ENCODE measurements around the gene ELMOD1.

ELMOD1 gene

DNA sequence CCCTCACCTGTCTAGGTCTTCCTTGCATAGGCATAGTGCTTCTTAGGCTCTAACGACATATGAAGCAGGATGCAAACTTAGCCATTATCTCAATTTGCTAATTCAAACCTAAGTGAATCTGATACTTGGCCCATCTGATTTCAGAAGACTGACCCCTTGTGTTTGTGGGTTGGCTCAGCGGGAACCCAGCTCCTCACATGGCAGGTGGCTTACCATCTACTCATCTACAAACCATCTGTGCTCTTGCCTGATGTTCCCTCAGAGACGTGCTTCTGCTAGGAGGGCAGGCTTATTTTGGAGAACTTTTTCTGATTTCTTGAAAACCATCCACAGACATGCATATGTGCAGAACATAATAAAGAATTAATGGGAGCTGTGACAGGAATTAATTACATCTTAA is 15.2 kb downstream of the ELMOD1 start:
- Histone ChIP-seq H3K27ac (ENCODE audit: low read length) (no peak overlapping the region), H3K9me3 (ENCODE audit: control insufficient read depth in 2 of 2, low read length in 2 of 2) (no peaks in the 10 kb centered on the region), H3K27me3 (ENCODE audit: control insufficient read depth in 1 of 2, insufficient read depth in 2 of 2, low read length in 2 of 2) (peaks cover 15 to 16% of the 10 kb centered on the region in 2 donors), H3K4me1 (ENCODE audit: control insufficient read depth, insufficient read depth, low read length) (no peaks in the 10 kb centered on the region), H3K36me3 (ENCODE audit: control insufficient read depth in 2 of 2, insufficient read depth in 2 of 2, low read length in 2 of 2) (no peaks in the 10 kb centered on the region), H3K9ac (ENCODE audit: low read length in 2 of 2) (no peak overlapping the region), H3K4me3 (ENCODE audit: low read length in 2 of 2) (no peak overlapping the region)

DNA sequence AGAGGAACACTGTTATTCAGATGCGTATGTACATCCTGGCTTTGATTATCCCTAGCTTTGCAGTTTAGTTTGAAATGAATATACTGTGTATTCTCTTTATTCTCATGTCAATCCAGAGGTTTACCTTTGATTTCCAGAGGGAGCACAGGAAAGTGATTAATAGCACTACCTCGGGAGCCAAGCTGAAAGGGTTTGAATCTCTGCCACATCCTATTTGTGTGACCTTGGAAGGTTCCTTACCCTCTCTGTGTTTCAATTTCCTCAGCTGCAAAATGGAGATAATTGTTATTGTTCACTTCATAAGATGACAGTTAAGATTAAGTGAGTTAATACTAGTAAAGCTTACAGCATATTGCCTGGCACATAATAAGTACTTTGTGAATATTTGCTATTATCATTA is 17.9 kb downstream of the ELMOD1 start:
- no peaks in the 10 kb centered on the region for H3K4me1 ChIP-seq (ENCODE audit: control insufficient read depth, insufficient read depth, low read length)
- peaks cover 9 to 13% of the 10 kb centered on the region in 2 donors for H3K27me3 ChIP-seq (ENCODE audit: control insufficient read depth in 1 of 2, insufficient read depth in 2 of 2, low read length in 2 of 2)
- H3K36me3 ChIP-seq (ENCODE audit: control insufficient read depth in 2 of 2, insufficient read depth in 2 of 2, low read length in 2 of 2): no peaks in the 10 kb centered on the region
- no peaks in the 10 kb centered on the region for H3K9me3 ChIP-seq (ENCODE audit: control insufficient read depth in 2 of 2, low read length in 2 of 2)
- no peak overlapping the region for H3K27ac ChIP-seq (ENCODE audit: low read length)
- H3K9ac ChIP-seq (ENCODE audit: low read length in 2 of 2): no peak overlapping the region
- H3K4me3 ChIP-seq (ENCODE audit: low read length in 2 of 2): no peak overlapping the region

- Histone ChIP-seq H3K27me3 (ENCODE audit: control insufficient read depth in 1 of 2, insufficient read depth in 2 of 2, low read length in 2 of 2) (peaks cover 4 to 9% of the 10 kb centered on the region in 2 donors), H3K4me1 (ENCODE audit: control insufficient read depth, insufficient read depth, low read length) (no peaks in the 10 kb centered on the region), H3K4me3 (ENCODE audit: low read length in 2 of 2) (no peak overlapping the region), H3K9me3 (ENCODE audit: control insufficient read depth in 2 of 2, low read length in 2 of 2) (no peaks in the 10 kb centered on the region), H3K9ac (ENCODE audit: low read length in 2 of 2) (no peak overlapping the region), H3K36me3 (ENCODE audit: control insufficient read depth in 2 of 2, insufficient read depth in 2 of 2, low read length in 2 of 2) (no peaks in the 10 kb centered on the region), H3K27ac (ENCODE audit: low read length) (no peak overlapping the region)
These were observed 18.7 kb downstream of the ELMOD1 start for GRCh38 chr11:107609400-107610218.

DNA sequence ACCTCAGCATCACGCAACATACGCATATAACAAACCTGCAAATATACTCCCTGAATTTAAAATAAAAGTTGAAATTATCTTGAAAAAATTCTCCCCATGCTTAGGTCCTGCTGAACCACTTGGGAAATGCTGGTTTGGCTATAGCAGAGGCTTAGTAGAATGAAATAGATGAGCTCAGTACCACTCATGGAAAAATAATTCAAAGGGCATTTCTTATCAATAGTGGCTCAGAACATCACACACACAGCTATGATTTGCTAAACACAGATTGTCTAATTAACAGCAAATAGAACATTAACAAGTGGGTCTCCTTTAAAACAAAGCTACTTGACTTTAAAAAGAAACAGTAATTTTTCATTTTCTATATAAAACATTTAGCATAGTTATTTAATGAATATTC is 21.5 kb downstream of the ELMOD1 start:
- no peak overlapping the region for H3K27ac ChIP-seq (ENCODE audit: low read length)
- H3K4me1 ChIP-seq (ENCODE audit: control insufficient read depth, insufficient read depth, low read length): no peaks in the 10 kb centered on the region
- H3K4me3 ChIP-seq (ENCODE audit: low read length in 2 of 2): no peak overlapping the region
- no peaks in the 10 kb centered on the region for H3K9me3 ChIP-seq (ENCODE audit: control insufficient read depth in 2 of 2, low read length in 2 of 2)
- peaks cover 3 to 4% of the 10 kb centered on the region in 2 donors for H3K27me3 ChIP-seq (ENCODE audit: control insufficient read depth in 1 of 2, insufficient read depth in 2 of 2, low read length in 2 of 2)
- no peak overlapping the region for H3K9ac ChIP-seq (ENCODE audit: low read length in 2 of 2)
- no peaks in the 10 kb centered on the region for H3K36me3 ChIP-seq (ENCODE audit: control insufficient read depth in 2 of 2, insufficient read depth in 2 of 2, low read length in 2 of 2)

- H3K9ac ChIP-seq (ENCODE audit: low read length in 2 of 2): no peak overlapping the region
- H3K27ac ChIP-seq (ENCODE audit: low read length): no peak overlapping the region
- H3K9me3 ChIP-seq (ENCODE audit: control insufficient read depth in 2 of 2, low read length in 2 of 2): no peaks in the 10 kb centered on the region
- H3K36me3 ChIP-seq (ENCODE audit: control insufficient read depth in 2 of 2, insufficient read depth in 2 of 2, low read length in 2 of 2): no peaks in the 10 kb centered on the region
- H3K4me1 ChIP-seq (ENCODE audit: control insufficient read depth, insufficient read depth, low read length): no peaks in the 10 kb centered on the region
- peaks cover 0 to 2% of the 10 kb centered on the region in 2 donors for H3K27me3 ChIP-seq (ENCODE audit: control insufficient read depth in 1 of 2, insufficient read depth in 2 of 2, low read length in 2 of 2)
- H3K4me3 ChIP-seq (ENCODE audit: low read length in 2 of 2): no peak overlapping the region
These were observed 29.0 kb downstream of the ELMOD1 start for GRCh38 chr11:107619926-107620325.

GRCh38 chr11:107621081-107621480 is 30.1 kb downstream of the ELMOD1 start:
- H3K9me3 ChIP-seq (ENCODE audit: control insufficient read depth in 2 of 2, low read length in 2 of 2): no peaks in the 10 kb centered on the region
- peaks cover 0 to 5% of the 10 kb centered on the region in 2 donors for H3K27me3 ChIP-seq (ENCODE audit: control insufficient read depth in 1 of 2, insufficient read depth in 2 of 2, low read length in 2 of 2)
- no peak overlapping the region for H3K4me3 ChIP-seq (ENCODE audit: low read length in 2 of 2)
- H3K9ac ChIP-seq (ENCODE audit: low read length in 2 of 2): no peak overlapping the region
- H3K4me1 ChIP-seq (ENCODE audit: control insufficient read depth, insufficient read depth, low read length): no peaks in the 10 kb centered on the region
- no peaks in the 10 kb centered on the region for H3K36me3 ChIP-seq (ENCODE audit: control insufficient read depth in 2 of 2, insufficient read depth in 2 of 2, low read length in 2 of 2)
- H3K27ac ChIP-seq (ENCODE audit: low read length): no peak overlapping the region

GRCh38 chr11:107623183-107623582 is 32.2 kb downstream of the ELMOD1 start:
- H3K9ac ChIP-seq (ENCODE audit: low read length in 2 of 2): no peak overlapping the region
- H3K27ac ChIP-seq (ENCODE audit: low read length): no peak overlapping the region
- no peak overlapping the region for H3K4me3 ChIP-seq (ENCODE audit: low read length in 2 of 2)
- no peaks in the 10 kb centered on the region for H3K36me3 ChIP-seq (ENCODE audit: control insufficient read depth in 2 of 2, insufficient read depth in 2 of 2, low read length in 2 of 2)
- H3K27me3 ChIP-seq (ENCODE audit: control insufficient read depth in 1 of 2, insufficient read depth in 2 of 2, low read length in 2 of 2): peaks cover 0 to 4% of the 10 kb centered on the region in 2 donors
- H3K4me1 ChIP-seq (ENCODE audit: control insufficient read depth, insufficient read depth, low read length): no peaks in the 10 kb centered on the region
- H3K9me3 ChIP-seq (ENCODE audit: control insufficient read depth in 2 of 2, low read length in 2 of 2): no peaks in the 10 kb centered on the region

DNA sequence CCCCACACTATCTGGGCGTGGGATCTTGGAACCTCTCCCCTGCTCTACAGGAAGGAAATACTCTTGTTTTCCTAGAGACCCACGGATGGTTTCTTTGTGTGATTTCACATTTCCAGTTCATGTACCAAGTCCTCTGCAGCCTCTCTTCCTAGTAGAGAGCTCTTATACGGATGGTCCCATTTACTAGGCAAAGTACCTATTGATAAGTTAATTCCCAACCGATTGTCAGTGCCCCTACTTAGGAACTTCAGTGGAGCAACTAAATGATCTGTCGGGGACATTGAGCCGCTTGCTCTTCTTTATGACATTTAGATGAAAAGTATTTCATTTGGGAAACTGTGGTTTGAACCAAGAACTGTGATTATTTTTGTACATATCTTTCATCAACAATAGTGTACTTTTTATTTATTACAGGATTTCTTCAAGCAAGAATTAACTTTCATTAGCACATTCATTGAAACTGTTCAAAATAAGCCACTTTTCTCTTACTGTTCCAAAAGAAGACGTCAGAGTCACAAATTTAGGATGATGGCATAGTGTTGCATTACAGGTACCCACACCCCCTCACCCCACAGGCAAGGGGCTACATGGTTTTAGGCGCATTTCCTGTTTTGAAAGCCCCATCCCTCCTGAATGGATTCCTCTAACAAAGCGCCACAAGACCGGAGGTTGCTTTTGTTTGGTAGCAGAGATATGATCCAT is 34.2 kb downstream of the ELMOD1 start:
- Histone ChIP-seq H3K4me1 (ENCODE audit: control insufficient read depth, insufficient read depth, low read length) (no peaks in the 10 kb centered on the region), H3K27ac (ENCODE audit: low read length) (no peak overlapping the region), H3K9ac (ENCODE audit: low read length in 2 of 2) (no peak overlapping the region), H3K9me3 (ENCODE audit: control insufficient read depth in 2 of 2, low read length in 2 of 2) (no peaks in the 10 kb centered on the region), H3K36me3 (ENCODE audit: control insufficient read depth in 2 of 2, insufficient read depth in 2 of 2, low read length in 2 of 2) (no peaks in the 10 kb centered on the region), H3K4me3 (ENCODE audit: low read length in 2 of 2) (no peak overlapping the region), H3K27me3 (ENCODE audit: control insufficient read depth in 1 of 2, insufficient read depth in 2 of 2, low read length in 2 of 2) (peaks cover 0 to 3% of the 10 kb centered on the region in 2 donors)

GRCh38 chr11:107625685-107625989 is 34.7 kb downstream of the ELMOD1 start:
- Histone ChIP-seq H3K9me3 (ENCODE audit: control insufficient read depth in 2 of 2, low read length in 2 of 2) (no peaks in the 10 kb centered on the region), H3K9ac (ENCODE audit: low read length in 2 of 2) (no peak overlapping the region), H3K4me1 (ENCODE audit: control insufficient read depth, insufficient read depth, low read length) (no peaks in the 10 kb centered on the region), H3K4me3 (ENCODE audit: low read length in 2 of 2) (no peak overlapping the region), H3K27me3 (ENCODE audit: control insufficient read depth in 1 of 2, insufficient read depth in 2 of 2, low read length in 2 of 2) (peaks cover 0 to 3% of the 10 kb centered on the region in 2 donors), H3K36me3 (ENCODE audit: control insufficient read depth in 2 of 2, insufficient read depth in 2 of 2, low read length in 2 of 2) (no peaks in the 10 kb centered on the region), H3K27ac (ENCODE audit: low read length) (no peak overlapping the region)

DNA sequence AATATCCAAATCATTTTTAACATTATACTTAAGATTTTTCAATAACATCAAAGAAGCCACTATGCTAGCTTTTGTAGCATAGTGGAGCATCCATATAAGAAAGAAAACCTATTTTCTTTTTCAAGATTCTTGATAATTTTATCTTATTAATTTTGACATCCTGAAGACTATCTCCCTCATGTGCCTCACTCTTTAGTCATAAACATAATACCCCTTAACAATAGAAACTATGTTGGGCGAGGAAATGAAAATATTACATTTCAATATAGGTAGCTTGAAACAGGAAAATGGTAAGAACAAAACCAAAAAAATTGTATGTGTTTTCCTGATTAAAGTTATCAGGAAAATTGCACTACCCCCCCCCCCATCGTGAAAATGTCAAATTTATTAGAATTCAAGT is 40.1 kb downstream of the ELMOD1 start:
- H3K36me3 ChIP-seq (ENCODE audit: control insufficient read depth in 2 of 2, insufficient read depth in 2 of 2, low read length in 2 of 2): no peaks in the 10 kb centered on the region
- no peaks in the 10 kb centered on the region for H3K9me3 ChIP-seq (ENCODE audit: control insufficient read depth in 2 of 2, low read length in 2 of 2)
- no peak overlapping the region for H3K27ac ChIP-seq (ENCODE audit: low read length)
- no peaks in the 10 kb centered on the region for H3K4me1 ChIP-seq (ENCODE audit: control insufficient read depth, insufficient read depth, low read length)
- H3K27me3 ChIP-seq (ENCODE audit: control insufficient read depth in 1 of 2, insufficient read depth in 2 of 2, low read length in 2 of 2): peaks cover 0 to under 1% of the 10 kb centered on the region in 2 donors
- no peak overlapping the region for H3K9ac ChIP-seq (ENCODE audit: low read length in 2 of 2)
- no peak overlapping the region for H3K4me3 ChIP-seq (ENCODE audit: low read length in 2 of 2)

GRCh38 chr11:107631931-107632330 is 41.0 kb downstream of the ELMOD1 start:
- Histone ChIP-seq H3K36me3 (ENCODE audit: control insufficient read depth in 2 of 2, insufficient read depth in 2 of 2, low read length in 2 of 2) (no peaks in the 10 kb centered on the region), H3K4me3 (ENCODE audit: low read length in 2 of 2) (no peak overlapping the region), H3K27me3 (ENCODE audit: control insufficient read depth in 1 of 2, insufficient read depth in 2 of 2, low read length in 2 of 2) (no peaks in the 10 kb centered on the region), H3K9ac (ENCODE audit: low read length in 2 of 2) (no peak overlapping the region), H3K9me3 (ENCODE audit: control insufficient read depth in 2 of 2, low read length in 2 of 2) (no peaks in the 10 kb centered on the region), H3K27ac (ENCODE audit: low read length) (no peak overlapping the region), H3K4me1 (ENCODE audit: control insufficient read depth, insufficient read depth, low read length) (no peaks in the 10 kb centered on the region)
